Transverse colon (tissue), 4 donors: Measurements from ENCODE around the gene IL12RB2. TPM values are rescaled to one million over a fixed set of nuclear protein-coding genes. Genes with fewer than 3 reads are reported as not detected.
"Not testable (repeated sequence)": the region's sequence is repeated elsewhere in the genome, so short reads cannot be mapped to it uniquely, and the experiment has no call there.

Source experiments
- DNase-seq: peaks from one replicate; pipeline ENCODE4 v3.0.0-alpha.2; 2019
- H3K27ac ChIP-seq, 4 donors: fragments of 200-600 bp; sonication (generic); 2 replicates each; pipeline ENCODE4 v1.5.1; 2016 to 2018; ENCODE audit warnings: inconsistent platforms in 4 of 4
- H3K27me3 ChIP-seq: fragments of 200-600 bp; sonication (generic); 2 replicates; pipeline ENCODE4 v1.5.1; 2017; ENCODE audit warnings: inconsistent platforms
- H3K36me3 ChIP-seq, 4 donors: fragments of 200-600 bp; sonication (generic); 2 replicates each; pipeline ENCODE4 v1.5.1; 2017 to 2019; ENCODE audit warnings: inconsistent platforms in 4 of 4
- H3K4me1 ChIP-seq, 4 donors: fragments of 200-600 bp; sonication (generic); 2 replicates each; pipeline ENCODE4 v1.5.1; 2017 to 2020; ENCODE audit warnings: inconsistent platforms in 4 of 4
- H3K4me3 ChIP-seq, 4 donors: fragments of 200-600 bp; sonication (generic); 1 replicate in 1 of 4; 2 replicates in 3 of 4; pipeline versions ENCODE4 v1.5.1 to v1.6.1; 2017 to 2019; ENCODE audit warnings: inconsistent platforms in 4 of 4
- H3K9me3 ChIP-seq, 2 donors: fragments of 200-600 bp; sonication (generic); 2 replicates each; pipeline ENCODE4 v1.5.1; 2017 to 2019; ENCODE audit warnings: inconsistent platforms in 2 of 2
- CTCF ChIP-seq, 5 experiments: fragments of 200-600 bp in 3 of 5; fragments of 450-650 bp in 2 of 5; sonication (generic) in 3 of 5; IDR thresholded peaks; 1 replicate in 2 of 5; 2 replicates in 3 of 5; pipeline ENCODE4 v1.5.1; 2016 to 2017; ENCODE audit warnings: antibody characterized with exemption in 5 of 5, inconsistent platforms in 3 of 5, mild to moderate bottlenecking in 2 of 5, moderate library complexity in 1 of 5
- EP300 ChIP-seq: sonication (generic); formaldehyde crosslinking; IDR thresholded peaks from one replicate; pipeline ENCODE4 v1.6.1; 2017; ENCODE audit warnings: antibody characterized with exemption, low read depth
- POLR2A ChIP-seq: fragments of 450-650 bp; IDR thresholded peaks from one replicate; pipeline ENCODE4 v1.6.1; 2016; ENCODE audit warnings: antibody characterized with exemption, mild to moderate bottlenecking, moderate library complexity
- POLR2AphosphoS5 ChIP-seq, 3 donors: sonication (generic); formaldehyde crosslinking; IDR thresholded peaks; one replicate each; pipeline ENCODE4 v1.6.1; 2016; ENCODE audit warnings: antibody characterized with exemption in 3 of 3
- WGBS, 2 donors: methylation state at CpG; one replicate each; pipeline ENCODE4 v1.1.5; 2018; ENCODE audit warnings: low coverage in 1 of 2; 5-methylcytosine and 5-hydroxymethylcytosine counted together
- in situ Hi-C, 4 donors: fragments of 200-750 bp; cut with MboI; loops; one replicate each; pipeline versions ENCODE4 v1.15.0 to v1.15.1; 2017; ENCODE audit warnings: low sequenced_read_pairs in 3 of 4, low pct_ligation_motif_present in 1 of 4, low pct_unique_long_range_greater_than_20kb in 1 of 4
- intact Hi-C: fragments of 100-400 bp; cut with DNase I; formaldehyde crosslinking; loops from one replicate; pipeline ENCODE4 v1.15.1; 2023; ENCODE audit warnings: low total_unique reads
- total RNA-seq, 4 donors: library from RNA; depleted of rRNA; stranded (reverse); fragments of >200 nt; gene quantifications; one replicate each; pipeline ENCODE4 v1.1.0, GENCODE V29; 2016

IL12RB2 gene
- total RNA-seq, 4 donors from 2014 or later, result 1.2 to 3.3 TPM; not detected in 2

- in situ Hi-C loops, result no loop called here
- H3K36me3 ChIP-seq, result no peaks in the 10 kb centered on the region
- TF ChIP-seq POLR2A, result no peak
- TF ChIP-seq CTCF (IDR thresholded peaks at IDR 0.05), result no peak
- TF ChIP-seq POLR2AphosphoS5 (IDR thresholded peaks at IDR 0.05), result peak in 1 of 3 donors; percentile 2
- no peak for TF ChIP-seq EP300
- H3K4me1 ChIP-seq, result peaks cover 0 to 6% (median 0%) of the 10 kb centered on the region in 4 donors
- no peak overlapping the region for H3K27ac ChIP-seq
- no peaks in the 10 kb centered on the region for H3K9me3 ChIP-seq
- no peaks in the 10 kb centered on the region for H3K27me3 ChIP-seq
- intact Hi-C loops, result no loop called here
- H3K4me3 ChIP-seq, result no peak overlapping the region
- 72 to 78% methylated on average over 3 of the region's 3 CpGs for WGBS, 2 donors
- DNase-seq, result no peak
These were observed 98.0 kb downstream of the IL12RB2 start for GRCh38 chr1:67405473-67406245.

- no peaks in the 10 kb centered on the region for H3K27me3 ChIP-seq
- no peak overlapping the region for H3K27ac ChIP-seq
- intact Hi-C loops (no loop called here), in situ Hi-C loops (no loop called here)
- peaks cover 0 to 6% (median 0%) of the 10 kb centered on the region in 4 donors for H3K4me1 ChIP-seq
- 72 to 82% methylated on average over 5 of the region's 5 CpGs for WGBS, 2 donors
- DNase-seq, result no peak
- H3K4me3 ChIP-seq, result no peak overlapping the region
- H3K9me3 ChIP-seq, result no peaks in the 10 kb centered on the region
- TF ChIP-seq POLR2A (no peak), POLR2AphosphoS5 (IDR thresholded peaks at IDR 0.05) (no peak), EP300 (no peak), CTCF (IDR thresholded peaks at IDR 0.05) (no peak)
- H3K36me3 ChIP-seq, result peaks cover 0 to 14% (median 0%) of the 10 kb centered on the region in 4 donors
These were observed 99.8 kb downstream of the IL12RB2 start for GRCh38 chr1:67407498-67407897.

- no peak for DNase-seq
- H3K9me3 ChIP-seq, result no peaks in the 10 kb centered on the region
- H3K4me3 ChIP-seq, result no peak overlapping the region
- H3K4me1 ChIP-seq, result peaks cover 0 to 6% (median 0%) of the 10 kb centered on the region in 4 donors
- peaks cover 0 to 14% (median 2%) of the 10 kb centered on the region in 4 donors for H3K36me3 ChIP-seq
- in situ Hi-C loops (no loop called here), intact Hi-C loops (no loop called here)
- H3K27me3 ChIP-seq, result no peaks in the 10 kb centered on the region
- TF ChIP-seq POLR2AphosphoS5 (IDR thresholded peaks at IDR 0.05) (no peak), EP300 (no peak), POLR2A (no peak), CTCF (IDR thresholded peaks at IDR 0.05) (no peak)
- 98 to 100% methylated on average over 1 of the region's 1 CpG for WGBS, 2 donors
- H3K27ac ChIP-seq, result peak overlapping the region in 1 of 4 donors; percentile 16
These were observed 100.5 kb downstream of the IL12RB2 start for GRCh38 chr1:67408148-67408547.

- H3K4me3 ChIP-seq, intact Hi-C loops, DNase-seq, H3K9me3 ChIP-seq, H3K27me3 ChIP-seq, H3K27ac ChIP-seq, in situ Hi-C loops, H3K4me1 ChIP-seq: not testable (repeated sequence)
- WGBS, 2 donors, result 29 to 84% methylated on average over 1 to 2 of the region's 2 CpGs
- H3K36me3 ChIP-seq, result peaks cover 0 to 52% (median 21%) of the 10 kb centered on the region in 4 donors
These were observed 105.4 kb downstream of the IL12RB2 start for GRCh38 chr1:67413101-67413500.
